ENCODE measurements around the gene TMEM267.

DNA sequence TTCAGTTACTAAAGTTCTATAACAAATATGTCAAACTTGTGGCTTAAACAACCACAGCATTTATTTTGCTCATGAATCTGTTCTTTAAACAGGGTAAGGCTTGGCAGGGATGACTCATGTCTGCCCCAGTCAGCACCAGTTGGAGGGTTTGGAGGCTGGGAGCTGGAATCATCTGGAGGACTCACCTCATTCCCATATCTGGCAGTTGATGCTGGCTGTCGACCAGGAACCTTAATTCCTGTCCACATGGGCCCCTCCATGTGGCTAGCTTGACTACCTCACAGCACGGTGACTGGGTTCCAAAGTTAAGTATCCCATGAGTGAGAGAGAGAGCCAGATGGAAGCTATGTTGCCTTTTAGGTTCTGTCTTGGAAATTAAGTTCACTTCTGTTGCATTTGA, 57.7 kb downstream of the TMEM267 start:
- TF ChIP-seq POLR2AphosphoS5 (IDR thresholded peaks at IDR 0.05; ENCODE audit: insufficient read depth in 1 of 2, low read depth in 1 of 2) (no peak), CTCF (IDR thresholded peaks at IDR 0.05) (no peak), POLR2A (IDR thresholded peaks at IDR 0.05) (no peak)
